Gastrocnemius medialis (tissue), 4 donors: ENCODE measurements around the gene HOXD10.

Experiments used
- CTCF ChIP-seq, 5 experiments: fragments of 450-650 bp in 3 of 5; fragments of 200-600 bp in 2 of 5; sonication (generic) in 2 of 5; IDR thresholded peaks in 4 of 5; conservative IDR thresholded peaks in 1 of 5; 1 replicate in 4 of 5; 2 replicates in 1 of 5; pipeline ENCODE4 v1.5.1; 2016 to 2019; ENCODE audit warnings: antibody characterized with exemption in 5 of 5, mild to moderate bottlenecking in 3 of 5, moderate library complexity in 3 of 5
- POLR2A ChIP-seq, 2 donors: fragments of 450-650 bp; IDR thresholded peaks; one replicate each; pipeline ENCODE4 v1.6.1; 2017; ENCODE audit warnings: antibody characterized with exemption in 2 of 2, mild to moderate bottlenecking in 2 of 2, moderate library complexity in 2 of 2

GRCh38 chr2:176142281-176142680 is 25.7 kb downstream of the HOXD10 start:
- no peak for TF ChIP-seq POLR2A (IDR thresholded peaks at IDR 0.05)
- no peak for TF ChIP-seq CTCF (IDR thresholded peaks at IDR 0.05 in 4 of 5, conservative IDR thresholded peaks at IDR 0.05 in 1 of 5)
